ENCODE measurements around the gene JMJD7.

DNA sequence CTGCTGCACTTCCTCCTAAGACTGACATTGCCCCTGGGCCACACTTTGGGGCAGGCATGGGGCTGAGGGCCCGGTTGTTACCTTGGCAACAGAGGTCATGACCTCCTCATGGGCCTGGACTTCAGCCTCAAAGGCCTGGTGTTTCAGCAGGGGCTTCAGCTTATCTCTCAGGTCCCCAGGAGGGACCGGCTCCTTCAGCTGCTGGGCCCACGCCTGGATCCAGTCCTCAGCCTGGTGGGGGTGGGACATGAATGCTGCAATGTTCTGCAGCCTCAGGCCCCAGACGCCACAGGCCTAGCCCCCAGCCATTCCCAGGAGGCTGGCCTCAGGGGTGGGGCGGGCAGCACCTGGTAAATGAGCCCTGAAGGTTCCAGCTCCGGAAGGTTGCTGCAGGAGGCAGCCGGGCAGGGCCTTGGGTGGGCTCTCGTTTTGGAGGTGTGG, 38.4 kb downstream of the JMJD7 start:
- no peak for TF ChIP-seq POLR2A (IDR thresholded peaks at IDR 0.05)
- TF ChIP-seq CTCF (IDR thresholded peaks at IDR 0.05), result no peak
